ENCODE data around the gene MCM3. TPM values are rescaled to one million over a fixed set of nuclear protein-coding genes. Genes with fewer than 3 reads are reported as not detected.
A peak's percentile ranks its signal among the peaks of the same experiment; 100 is the strongest.

Gene MCM3
- total and polyA plus RNA-seq, 4 experiments from 2014 or later, result 46.2 to 58.1 (median 51.4) TPM

DNA sequence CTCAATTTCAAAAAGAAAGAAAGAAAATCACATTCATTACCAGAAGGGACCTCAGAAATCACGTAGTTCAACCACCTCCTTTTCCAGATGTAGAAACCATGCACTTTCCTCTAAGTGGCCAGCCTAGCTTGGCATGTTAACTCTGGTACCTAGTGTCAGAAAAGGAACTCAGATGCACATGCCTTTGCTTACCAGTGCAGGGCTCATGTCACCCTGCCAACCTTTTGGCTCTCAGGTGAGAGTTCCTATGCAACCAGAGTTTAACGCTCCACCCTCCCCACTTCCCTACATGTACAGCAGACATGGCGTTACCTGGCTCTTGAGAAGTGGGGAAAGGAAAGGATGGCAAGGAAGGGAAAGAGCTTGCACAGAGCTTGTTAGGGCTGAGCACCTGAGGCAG lies 23.9 kb downstream of the MCM3 start:
- Mint-ChIP-seq H3K4me3 (no peak overlapping the region), H3K27me3 (peaks cover 0 to under 1% of the 10 kb centered on the region in 2 donors), H3K4me1 (peaks cover 3 to 11% (median 6%) of the 10 kb centered on the region in 4 donors), H3K27ac (peak overlapping the region in 1 of 7 donors; percentile 14), H3K36me3 (peaks cover 17 to 37% of the 10 kb centered on the region in 2 donors), H3K9me3 (no peaks in the 10 kb centered on the region)
- intact Hi-C loops (cut with micrococcal nuclease), result loop anchor here (10.0 kb wide), 1 partner anchor 406 kb away; no protein-coding TSS in a partner anchor
- Histone ChIP-seq H3K27me3 (ENCODE audit: insufficient read depth, low read length) (no peaks in the 10 kb centered on the region), H3K9me3 (ENCODE audit: control insufficient read depth in 1 of 2, low read length in 2 of 2) (no peaks in the 10 kb centered on the region), H3K36me3 (ENCODE audit: insufficient read depth, low read length) (peaks cover 18% of the 10 kb centered on the region), H3K4me1 (ENCODE audit: insufficient read depth, low read length) (no peaks in the 10 kb centered on the region), H3K27ac (ENCODE audit: low read depth, low read length) (no peak overlapping the region), H3K4me3 (ENCODE audit: low read length in 2 of 2) (no peak overlapping the region)
- no peak for DNase-seq
- CTCF ChIA-PET (ENCODE audit: partially characterized antibody), result interaction anchor here (1.2 to 5.3 kb wide), 7 partner anchors 10 to 391 kb away, joined by 5 to 50 read pairs (median 11); partner anchors contain the start of gene MCM3
- POLR2A ChIA-PET (ENCODE audit: partially characterized antibody), result interaction anchor here (0.9 kb wide), 1 partner anchor 25 kb away, joined by 5 read pairs; the partner anchor contains the start of gene MCM3

GRCh38 chr6:52255434-52255833 lies 29.1 kb downstream of the MCM3 start:
- intact Hi-C loops (cut with micrococcal nuclease), result no loop called here
- no peak overlapping the region for H3K4me3 ChIP-seq (ENCODE audit: low read length in 2 of 2)
- H3K27me3 ChIP-seq (ENCODE audit: insufficient read depth, low read length), result no peaks in the 10 kb centered on the region
- no peaks in the 10 kb centered on the region for H3K36me3 ChIP-seq (ENCODE audit: insufficient read depth, low read length)
- no peaks in the 10 kb centered on the region for H3K9me3 ChIP-seq (ENCODE audit: control insufficient read depth in 1 of 2, low read length in 2 of 2)
- DNase-seq, result no peak
- ChIA-PET CTCF (ENCODE audit: partially characterized antibody) (interaction anchor here (1.2 to 1.7 kb wide), 2 partner anchors 8 to 15 kb away, joined by 4 to 6 read pairs; no protein-coding TSS in a partner anchor), POLR2A (ENCODE audit: partially characterized antibody) (no interaction called here)
- peaks cover 15 to 28% of the 10 kb centered on the region in 2 donors for H3K27me3 Mint-ChIP-seq
- H3K4me1 Mint-ChIP-seq, result peaks cover 5 to 6% (median 5%) of the 10 kb centered on the region in 4 donors
- no peak overlapping the region for H3K27ac ChIP-seq (ENCODE audit: low read depth, low read length)
- H3K9me3 Mint-ChIP-seq, result no peaks in the 10 kb centered on the region
- no peaks in the 10 kb centered on the region for H3K4me1 ChIP-seq (ENCODE audit: insufficient read depth, low read length)
- no peaks in the 10 kb centered on the region for H3K36me3 Mint-ChIP-seq
- no peak overlapping the region for H3K27ac Mint-ChIP-seq
- no peak overlapping the region for H3K4me3 Mint-ChIP-seq

- peaks cover 15 to 31% of the 10 kb centered on the region in 2 donors for H3K27me3 Mint-ChIP-seq
- Histone ChIP-seq H3K4me3 (ENCODE audit: low read length in 2 of 2) (no peak overlapping the region), H3K9me3 (ENCODE audit: control insufficient read depth in 1 of 2, low read length in 2 of 2) (no peaks in the 10 kb centered on the region), H3K4me1 (ENCODE audit: insufficient read depth, low read length) (no peaks in the 10 kb centered on the region), H3K27ac (ENCODE audit: low read depth, low read length) (no peak overlapping the region), H3K27me3 (ENCODE audit: insufficient read depth, low read length) (no peaks in the 10 kb centered on the region), H3K36me3 (ENCODE audit: insufficient read depth, low read length) (no peaks in the 10 kb centered on the region)
- no peak for DNase-seq
- H3K4me3 Mint-ChIP-seq, result no peak overlapping the region
- no peaks in the 10 kb centered on the region for H3K9me3 Mint-ChIP-seq
- H3K4me1 Mint-ChIP-seq, result peaks cover 5 to 6% (median 5%) of the 10 kb centered on the region in 4 donors
- no peaks in the 10 kb centered on the region for H3K36me3 Mint-ChIP-seq
- no peak overlapping the region for H3K27ac Mint-ChIP-seq
- intact Hi-C loops (cut with micrococcal nuclease), result no loop called here
- ChIA-PET POLR2A (ENCODE audit: partially characterized antibody) (no interaction called here), CTCF (ENCODE audit: partially characterized antibody) (interaction anchor here (1.2 kb wide), 1 partner anchor 9 kb away, joined by 4 read pairs; no protein-coding TSS in a partner anchor)
Measured at GRCh38 chr6:52254731-52255378, 29.7 kb downstream of the MCM3 start.

DNA sequence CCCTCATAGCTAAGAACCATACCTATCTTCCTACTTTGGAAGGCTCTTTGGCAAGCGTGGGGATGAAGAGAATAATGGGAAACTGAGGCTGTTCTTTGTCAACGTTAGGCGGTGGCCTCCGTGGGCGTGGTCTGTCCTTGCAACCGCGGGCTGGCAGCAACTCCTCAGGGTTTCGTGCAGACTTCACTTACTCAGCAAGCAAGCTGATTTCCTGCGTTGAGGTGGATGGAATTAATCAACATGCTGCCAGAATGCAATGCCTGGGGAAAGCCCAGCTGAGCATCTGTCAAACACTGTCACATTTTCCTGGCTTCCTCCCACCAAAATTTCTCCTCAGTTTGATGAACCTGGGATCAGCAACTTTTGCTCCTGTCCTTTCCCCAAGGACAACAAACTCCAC lies 31.0 kb downstream of the MCM3 start:
- H3K27ac Mint-ChIP-seq, result peak overlapping the region in 1 of 7 donors; percentile 10
- ChIA-PET POLR2A (ENCODE audit: partially characterized antibody) (no interaction called here), CTCF (ENCODE audit: partially characterized antibody) (interaction anchor here (1.1 to 1.4 kb wide), 3 partner anchors 8 to 21 kb away, joined by 3 to 4 read pairs (median 4); no protein-coding TSS in a partner anchor)
- H3K27me3 ChIP-seq (ENCODE audit: insufficient read depth, low read length), result no peaks in the 10 kb centered on the region
- no peak overlapping the region for H3K4me3 ChIP-seq (ENCODE audit: low read length in 2 of 2)
- H3K9me3 ChIP-seq (ENCODE audit: control insufficient read depth in 1 of 2, low read length in 2 of 2), result no peaks in the 10 kb centered on the region
- no peak overlapping the region for H3K27ac ChIP-seq (ENCODE audit: low read depth, low read length)
- H3K4me3 Mint-ChIP-seq, result peak overlapping the region in 2 of 8 donors; percentile 9 to 53
- no peaks in the 10 kb centered on the region for H3K4me1 ChIP-seq (ENCODE audit: insufficient read depth, low read length)
- intact Hi-C loops (cut with micrococcal nuclease), result no loop called here
- no peaks in the 10 kb centered on the region for H3K36me3 ChIP-seq (ENCODE audit: insufficient read depth, low read length)
- H3K4me1 Mint-ChIP-seq, result peaks cover 5 to 6% (median 5%) of the 10 kb centered on the region in 4 donors
- no peaks in the 10 kb centered on the region for H3K9me3 Mint-ChIP-seq
- H3K27me3 Mint-ChIP-seq, result peaks cover 17 to 37% of the 10 kb centered on the region in 2 donors
- DNase-seq, result no peak
- H3K36me3 Mint-ChIP-seq, result no peaks in the 10 kb centered on the region

- intact Hi-C loops (cut with micrococcal nuclease), result no loop called here
- POLR2A ChIA-PET (ENCODE audit: partially characterized antibody), result no interaction called here
- Histone ChIP-seq H3K9me3 (ENCODE audit: control insufficient read depth in 1 of 2, low read length in 2 of 2) (no peaks in the 10 kb centered on the region), H3K4me1 (ENCODE audit: insufficient read depth, low read length) (no peaks in the 10 kb centered on the region), H3K27ac (ENCODE audit: low read depth, low read length) (no peak overlapping the region), H3K27me3 (ENCODE audit: insufficient read depth, low read length) (no peaks in the 10 kb centered on the region), H3K4me3 (ENCODE audit: low read length in 2 of 2) (no peak overlapping the region), H3K36me3 (ENCODE audit: insufficient read depth, low read length) (no peaks in the 10 kb centered on the region)
- Mint-ChIP-seq H3K27me3 (peaks cover 17 to 42% of the 10 kb centered on the region in 2 donors), H3K4me1 (peaks cover 5 to 6% (median 5%) of the 10 kb centered on the region in 4 donors), H3K9me3 (no peaks in the 10 kb centered on the region), H3K27ac (no peak overlapping the region), H3K36me3 (no peaks in the 10 kb centered on the region), H3K4me3 (no peak overlapping the region)
- CTCF ChIA-PET (ENCODE audit: partially characterized antibody), result interaction anchor here (1.0 to 1.4 kb wide), 2 partner anchors 9 to 14 kb away, joined by 4 to 5 read pairs; no protein-coding TSS in a partner anchor
- DNase-seq, result no peak
Measured at GRCh38 chr6:52251113-52251512, 33.4 kb downstream of the MCM3 start.

GRCh38 chr6:52249078-52249477 lies 35.5 kb downstream of the MCM3 start:
- Histone ChIP-seq H3K4me3 (ENCODE audit: low read length in 2 of 2) (no peak overlapping the region), H3K27ac (ENCODE audit: low read depth, low read length) (no peak overlapping the region), H3K9me3 (ENCODE audit: control insufficient read depth in 1 of 2, low read length in 2 of 2) (no peaks in the 10 kb centered on the region), H3K36me3 (ENCODE audit: insufficient read depth, low read length) (no peaks in the 10 kb centered on the region), H3K4me1 (ENCODE audit: insufficient read depth, low read length) (no peaks in the 10 kb centered on the region), H3K27me3 (ENCODE audit: insufficient read depth, low read length) (no peaks in the 10 kb centered on the region)
- intact Hi-C loops (cut with micrococcal nuclease), result no loop called here
- ChIA-PET CTCF (ENCODE audit: partially characterized antibody) (no interaction called here), POLR2A (ENCODE audit: partially characterized antibody) (no interaction called here)
- H3K4me1 Mint-ChIP-seq, result peaks cover 3 to 5% (median 4%) of the 10 kb centered on the region in 4 donors
- H3K4me3 Mint-ChIP-seq, result no peak overlapping the region
- no peaks in the 10 kb centered on the region for H3K9me3 Mint-ChIP-seq
- peaks cover 8 to 31% of the 10 kb centered on the region in 2 donors for H3K27me3 Mint-ChIP-seq
- H3K27ac Mint-ChIP-seq, result no peak overlapping the region
- H3K36me3 Mint-ChIP-seq, result no peaks in the 10 kb centered on the region
- DNase-seq, result no peak

GRCh38 chr6:52245425-52245824 lies 39.1 kb downstream of the MCM3 start:
- Mint-ChIP-seq H3K36me3 (no peaks in the 10 kb centered on the region), H3K27ac (no peak overlapping the region), H3K4me1 (peaks cover 0 to 4% (median 1%) of the 10 kb centered on the region in 4 donors), H3K4me3 (no peak overlapping the region), H3K9me3 (peaks cover 0 to 1% (median 0%) of the 10 kb centered on the region in 8 donors), H3K27me3 (peaks cover 1 to 18% of the 10 kb centered on the region in 2 donors)
- Histone ChIP-seq H3K4me3 (ENCODE audit: low read length in 2 of 2) (no peak overlapping the region), H3K9me3 (ENCODE audit: control insufficient read depth in 1 of 2, low read length in 2 of 2) (no peaks in the 10 kb centered on the region), H3K36me3 (ENCODE audit: insufficient read depth, low read length) (no peaks in the 10 kb centered on the region), H3K27ac (ENCODE audit: low read depth, low read length) (no peak overlapping the region), H3K4me1 (ENCODE audit: insufficient read depth, low read length) (no peaks in the 10 kb centered on the region), H3K27me3 (ENCODE audit: insufficient read depth, low read length) (no peaks in the 10 kb centered on the region)
- CTCF ChIA-PET (ENCODE audit: partially characterized antibody), result interaction anchor here (1.0 kb wide), 1 partner anchor 178 kb away, joined by 3 read pairs; no protein-coding TSS in a partner anchor
- POLR2A ChIA-PET (ENCODE audit: partially characterized antibody), result no interaction called here
- no peak for DNase-seq
- intact Hi-C loops (cut with micrococcal nuclease), result no loop called here

Data from CD4-positive, alpha-beta memory T cell (primary cell).